Measurements from ENCODE around the gene NDUFAF7. TPM values are rescaled to one million over a fixed set of nuclear protein-coding genes. Genes with fewer than 3 reads are reported as not detected.

The NDUFAF7 gene
- total and polyA plus RNA-seq, 2 of the 13 experiments (the other 11 are each of a cell fraction or from before 2014, with no cell fraction given): 27.0 to 40.8 TPM

DNA sequence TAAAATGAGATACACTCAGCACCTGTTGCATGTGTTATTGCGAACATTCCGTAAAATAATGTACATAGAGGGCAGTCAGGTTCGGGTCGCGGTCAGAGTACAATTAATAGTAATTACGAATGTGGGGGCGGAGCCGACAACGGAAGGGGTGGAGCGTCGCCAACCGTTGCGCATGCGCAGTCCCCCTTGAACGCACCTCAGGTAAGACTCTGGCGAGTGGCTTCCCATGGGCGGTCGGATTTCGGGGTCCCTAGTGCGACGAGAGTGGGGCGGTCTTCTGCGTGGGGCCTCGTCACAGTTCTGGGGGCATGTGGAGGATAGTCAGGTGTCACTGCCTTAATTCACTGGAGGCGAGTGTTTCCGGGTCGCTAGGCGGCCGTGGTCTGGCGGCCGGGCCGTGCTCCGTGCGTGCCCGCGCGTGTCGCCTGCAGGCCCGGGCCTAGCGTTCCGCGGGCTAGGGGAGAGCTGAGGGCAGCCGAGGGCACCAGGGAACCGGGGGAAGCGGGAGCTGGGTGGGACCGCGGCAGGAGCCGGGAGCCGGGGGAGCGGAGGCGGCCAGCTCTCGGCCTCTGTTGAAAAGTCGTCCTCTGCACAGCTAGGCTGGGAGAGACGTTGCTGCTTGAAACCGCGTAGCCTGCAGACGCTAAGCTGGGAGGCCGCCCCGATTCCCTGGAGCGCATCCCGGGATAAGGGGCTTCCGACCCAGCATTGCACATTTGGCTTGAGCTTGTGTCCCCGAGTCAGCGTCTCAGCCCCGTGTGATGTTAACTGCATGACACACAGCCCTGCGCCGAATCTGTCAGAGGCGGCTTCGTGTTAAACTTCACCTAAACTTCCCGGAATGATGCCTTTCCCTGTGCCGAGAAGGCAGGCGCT lies 34.9 kb upstream of the NDUFAF7 start, which contains the start of gene CEBPZOS (continued):
- TF ChIP-seq, protein P1, sequence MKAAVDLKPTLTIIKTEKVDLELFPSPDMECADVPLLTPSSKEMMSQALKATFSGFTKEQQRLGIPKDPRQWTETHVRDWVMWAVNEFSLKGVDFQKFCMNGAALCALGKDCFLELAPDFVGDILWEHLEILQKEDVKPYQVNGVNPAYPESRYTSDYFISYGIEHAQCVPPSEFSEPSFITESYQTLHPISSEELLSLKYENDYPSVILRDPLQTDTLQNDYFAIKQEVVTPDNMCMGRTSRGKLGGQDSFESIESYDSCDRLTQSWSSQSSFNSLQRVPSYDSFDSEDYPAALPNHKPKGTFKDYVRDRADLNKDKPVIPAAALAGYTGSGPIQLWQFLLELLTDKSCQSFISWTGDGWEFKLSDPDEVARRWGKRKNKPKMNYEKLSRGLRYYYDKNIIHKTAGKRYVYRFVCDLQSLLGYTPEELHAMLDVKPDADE (CRISPR knock-in tag; IDR thresholded peaks at IDR 0.05): no peak; the same call in 1 of the 2 replicates
- TF ChIP-seq HOXA5 (CRISPR knock-in tag; IDR thresholded peaks at IDR 0.05) (peak; percentile 98), SRF (IDR thresholded peaks at IDR 0.05; ENCODE audit: low read depth, low read length) (no peak), TBX3 (IDR thresholded peaks at IDR 0.05; ENCODE audit: borderline replicate concordance) (peak; percentile 50; the same call in 1 of the 2 replicates), IRF2 (CRISPR knock-in tag; IDR thresholded peaks at IDR 0.05) (no peak), KLF13 (CRISPR knock-in tag; IDR thresholded peaks at IDR 0.05) (no peak; the same call in 1 of the 2 replicates), ZNF839 (CRISPR knock-in tag; IDR thresholded peaks at IDR 0.05; ENCODE audit: borderline replicate concordance) (peak; percentile 91; the same call in 1 of the 2 replicates), ZNF367 (CRISPR knock-in tag; IDR thresholded peaks at IDR 0.05; ENCODE audit: borderline replicate concordance) (no peak; the same call in 1 of the 2 replicates), ZNF772 (CRISPR knock-in tag; IDR thresholded peaks at IDR 0.05) (peak; percentile 90), JUNB (CRISPR knock-in tag; IDR thresholded peaks at IDR 0.05; ENCODE audit: borderline replicate concordance) (no peak), MED13 (CRISPR knock-in tag; IDR thresholded peaks at IDR 0.05) (peak; percentile 86; the same call in 1 of the 2 replicates), PCBP1 (IDR thresholded peaks at IDR 0.05; ENCODE audit: borderline replicate concordance, low read depth, low read length) (no peak), KDM1A (CRISPR knock-in tag; IDR thresholded peaks at IDR 0.05) (no peak)
- TF ChIP-seq, protein P2, sequence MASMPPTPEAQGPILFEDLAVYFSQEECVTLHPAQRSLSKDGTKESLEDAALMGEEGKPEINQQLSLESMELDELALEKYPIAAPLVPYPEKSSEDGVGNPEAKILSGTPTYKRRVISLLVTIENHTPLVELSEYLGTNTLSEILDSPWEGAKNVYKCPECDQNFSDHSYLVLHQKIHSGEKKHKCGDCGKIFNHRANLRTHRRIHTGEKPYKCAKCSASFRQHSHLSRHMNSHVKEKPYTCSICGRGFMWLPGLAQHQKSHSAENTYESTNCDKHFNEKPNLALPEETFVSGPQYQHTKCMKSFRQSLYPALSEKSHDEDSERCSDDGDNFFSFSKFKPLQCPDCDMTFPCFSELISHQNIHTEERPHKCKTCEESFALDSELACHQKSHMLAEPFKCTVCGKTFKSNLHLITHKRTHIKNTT (CRISPR knock-in tag; IDR thresholded peaks at IDR 0.05): no peak
- TF ChIP-seq, protein P3, sequence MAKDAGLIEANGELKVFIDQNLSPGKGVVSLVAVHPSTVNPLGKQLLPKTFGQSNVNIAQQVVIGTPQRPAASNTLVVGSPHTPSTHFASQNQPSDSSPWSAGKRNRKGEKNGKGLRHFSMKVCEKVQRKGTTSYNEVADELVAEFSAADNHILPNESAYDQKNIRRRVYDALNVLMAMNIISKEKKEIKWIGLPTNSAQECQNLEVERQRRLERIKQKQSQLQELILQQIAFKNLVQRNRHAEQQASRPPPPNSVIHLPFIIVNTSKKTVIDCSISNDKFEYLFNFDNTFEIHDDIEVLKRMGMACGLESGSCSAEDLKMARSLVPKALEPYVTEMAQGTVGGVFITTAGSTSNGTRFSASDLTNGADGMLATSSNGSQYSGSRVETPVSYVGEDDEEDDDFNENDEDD (CRISPR knock-in tag; IDR thresholded peaks at IDR 0.05; ENCODE audit: borderline replicate concordance): peak; percentile 58; the same call in 1 of the 2 replicates
- TF ChIP-seq, protein P4, sequence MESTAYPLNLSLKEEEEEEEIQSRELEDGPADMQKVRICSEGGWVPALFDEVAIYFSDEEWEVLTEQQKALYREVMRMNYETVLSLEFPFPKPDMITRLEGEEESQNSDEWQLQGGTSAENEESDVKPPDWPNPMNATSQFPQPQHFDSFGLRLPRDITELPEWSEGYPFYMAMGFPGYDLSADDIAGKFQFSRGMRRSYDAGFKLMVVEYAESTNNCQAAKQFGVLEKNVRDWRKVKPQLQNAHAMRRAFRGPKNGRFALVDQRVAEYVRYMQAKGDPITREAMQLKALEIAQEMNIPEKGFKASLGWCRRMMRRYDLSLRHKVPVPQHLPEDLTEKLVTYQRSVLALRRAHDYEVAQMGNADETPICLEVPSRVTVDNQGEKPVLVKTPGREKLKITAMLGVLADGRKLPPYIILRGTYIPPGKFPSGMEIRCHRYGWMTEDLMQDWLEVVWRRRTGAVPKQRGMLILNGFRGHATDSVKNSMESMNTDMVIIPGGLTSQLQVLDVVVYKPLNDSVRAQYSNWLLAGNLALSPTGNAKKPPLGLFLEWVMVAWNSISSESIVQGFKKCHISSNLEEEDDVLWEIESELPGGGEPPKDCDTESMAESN (CRISPR knock-in tag; conservative IDR thresholded peaks at IDR 0.05): peak; percentile 97
- TF ChIP-seq, protein P5, sequence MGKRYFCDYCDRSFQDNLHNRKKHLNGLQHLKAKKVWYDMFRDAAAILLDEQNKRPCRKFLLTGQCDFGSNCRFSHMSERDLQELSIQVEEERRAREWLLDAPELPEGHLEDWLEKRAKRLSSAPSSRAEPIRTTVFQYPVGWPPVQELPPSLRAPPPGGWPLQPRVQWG (CRISPR knock-in tag; IDR thresholded peaks at IDR 0.05; ENCODE audit: borderline replicate concordance, low read depth): no peak; the same call in 1 of the 2 replicates
- TF ChIP-seq, protein P6, sequence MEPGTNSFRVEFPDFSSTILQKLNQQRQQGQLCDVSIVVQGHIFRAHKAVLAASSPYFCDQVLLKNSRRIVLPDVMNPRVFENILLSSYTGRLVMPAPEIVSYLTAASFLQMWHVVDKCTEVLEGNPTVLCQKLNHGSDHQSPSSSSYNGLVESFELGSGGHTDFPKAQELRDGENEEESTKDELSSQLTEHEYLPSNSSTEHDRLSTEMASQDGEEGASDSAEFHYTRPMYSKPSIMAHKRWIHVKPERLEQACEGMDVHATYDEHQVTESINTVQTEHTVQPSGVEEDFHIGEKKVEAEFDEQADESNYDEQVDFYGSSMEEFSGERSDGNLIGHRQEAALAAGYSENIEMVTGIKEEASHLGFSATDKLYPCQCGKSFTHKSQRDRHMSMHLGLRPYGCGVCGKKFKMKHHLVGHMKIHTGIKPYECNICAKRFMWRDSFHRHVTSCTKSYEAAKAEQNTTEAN (CRISPR knock-in tag; conservative IDR thresholded peaks at IDR 0.05): peak; percentile 83
- TF ChIP-seq, protein P7, sequence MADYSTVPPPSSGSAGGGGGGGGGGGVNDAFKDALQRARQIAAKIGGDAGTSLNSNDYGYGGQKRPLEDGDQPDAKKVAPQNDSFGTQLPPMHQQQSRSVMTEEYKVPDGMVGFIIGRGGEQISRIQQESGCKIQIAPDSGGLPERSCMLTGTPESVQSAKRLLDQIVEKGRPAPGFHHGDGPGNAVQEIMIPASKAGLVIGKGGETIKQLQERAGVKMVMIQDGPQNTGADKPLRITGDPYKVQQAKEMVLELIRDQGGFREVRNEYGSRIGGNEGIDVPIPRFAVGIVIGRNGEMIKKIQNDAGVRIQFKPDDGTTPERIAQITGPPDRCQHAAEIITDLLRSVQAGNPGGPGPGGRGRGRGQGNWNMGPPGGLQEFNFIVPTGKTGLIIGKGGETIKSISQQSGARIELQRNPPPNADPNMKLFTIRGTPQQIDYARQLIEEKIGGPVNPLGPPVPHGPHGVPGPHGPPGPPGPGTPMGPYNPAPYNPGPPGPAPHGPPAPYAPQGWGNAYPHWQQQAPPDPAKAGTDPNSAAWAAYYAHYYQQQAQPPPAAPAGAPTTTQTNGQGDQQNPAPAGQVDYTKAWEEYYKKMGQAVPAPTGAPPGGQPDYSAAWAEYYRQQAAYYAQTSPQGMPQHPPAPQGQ (CRISPR knock-in tag; IDR thresholded peaks at IDR 0.05; ENCODE audit: borderline replicate concordance): no peak
